ENCODE results near the gene CEP83.
"Not testable (repeated sequence)": the region's sequence is repeated elsewhere in the genome, so short reads cannot be mapped to it uniquely, and the experiment has no call there.

DNA sequence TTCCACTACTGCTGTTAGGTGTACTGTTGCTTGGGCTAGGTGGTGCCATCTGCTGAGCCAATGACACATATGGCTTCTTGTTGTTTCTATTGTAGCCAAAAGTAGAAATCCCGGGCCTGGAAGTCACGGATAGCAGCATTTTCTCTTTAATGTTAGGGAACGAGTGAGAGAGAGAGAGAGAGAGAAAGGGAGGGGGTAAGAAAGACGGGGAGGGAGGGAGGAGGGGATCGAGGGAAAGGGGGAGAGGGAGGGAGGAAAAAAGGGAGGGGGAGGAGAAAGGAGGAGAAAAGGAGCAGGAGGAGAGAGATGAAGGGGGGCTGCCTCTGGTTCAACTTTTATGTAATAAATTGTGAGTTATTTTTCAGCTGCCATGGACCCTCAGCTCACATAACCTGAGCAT lies 34.8 kb downstream of the CEP83 start:
- TF ChIP-seq, protein P1, sequence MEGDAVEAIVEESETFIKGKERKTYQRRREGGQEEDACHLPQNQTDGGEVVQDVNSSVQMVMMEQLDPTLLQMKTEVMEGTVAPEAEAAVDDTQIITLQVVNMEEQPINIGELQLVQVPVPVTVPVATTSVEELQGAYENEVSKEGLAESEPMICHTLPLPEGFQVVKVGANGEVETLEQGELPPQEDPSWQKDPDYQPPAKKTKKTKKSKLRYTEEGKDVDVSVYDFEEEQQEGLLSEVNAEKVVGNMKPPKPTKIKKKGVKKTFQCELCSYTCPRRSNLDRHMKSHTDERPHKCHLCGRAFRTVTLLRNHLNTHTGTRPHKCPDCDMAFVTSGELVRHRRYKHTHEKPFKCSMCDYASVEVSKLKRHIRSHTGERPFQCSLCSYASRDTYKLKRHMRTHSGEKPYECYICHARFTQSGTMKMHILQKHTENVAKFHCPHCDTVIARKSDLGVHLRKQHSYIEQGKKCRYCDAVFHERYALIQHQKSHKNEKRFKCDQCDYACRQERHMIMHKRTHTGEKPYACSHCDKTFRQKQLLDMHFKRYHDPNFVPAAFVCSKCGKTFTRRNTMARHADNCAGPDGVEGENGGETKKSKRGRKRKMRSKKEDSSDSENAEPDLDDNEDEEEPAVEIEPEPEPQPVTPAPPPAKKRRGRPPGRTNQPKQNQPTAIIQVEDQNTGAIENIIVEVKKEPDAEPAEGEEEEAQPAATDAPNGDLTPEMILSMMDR (IDR thresholded peaks at IDR 0.05 in 8 of 11, conservative IDR thresholded peaks at IDR 0.05 in 3 of 11) = not testable (repeated sequence)
- not testable (repeated sequence) for TF ChIP-seq POLR2AphosphoS5, POLR2A (IDR thresholded peaks at IDR 0.05)

Data from spleen (tissue), 7 donors.